HG03095 (cell line): ENCODE measurements around the gene NLRP7.
"Not testable (repeated sequence)": the region's sequence is repeated elsewhere in the genome, so short reads cannot be mapped to it uniquely, and the experiment has no call there.

Experiments used
- ATAC-seq: cut with Tn5 transposase; IDR thresholded peaks from one replicate; pipeline ENCODE4 v1.9.1; 2021; ENCODE audit warnings: moderate library complexity; ENCODE audit not compliant: unreplicated experiment

Gene NLRP7

GRCh38 chr19:54919646-54920563 is 27.4 kb downstream of the NLRP7 start:
- not testable (repeated sequence) for ATAC-seq

GRCh38 chr19:54918499-54918898 is 28.8 kb downstream of the NLRP7 start:
- no peak for ATAC-seq

- no peak for ATAC-seq
Measured at GRCh38 chr19:54916822-54917221, 30.5 kb downstream of the NLRP7 start.

GRCh38 chr19:54907899-54908298 is 39.4 kb downstream of the NLRP7 start:
- ATAC-seq: not testable (repeated sequence)

GRCh38 chr19:54906819-54907218 is 40.5 kb downstream of the NLRP7 start:
- ATAC-seq: no peak

GRCh38 chr19:54905803-54906511 is 41.4 kb downstream of the NLRP7 start, which contains the start of gene NCR1:
NCR1 (plus strand) TSS chr19:54906148; CDS start chr19:54906188, 40 bp downstream.
- no peak for ATAC-seq

- ATAC-seq: no peak
Measured at GRCh38 chr19:54905421-54905802, 41.9 kb downstream of the NLRP7 start.

- not testable (repeated sequence) for ATAC-seq
Measured at GRCh38 chr19:54904261-54904660, 43.1 kb downstream of the NLRP7 start.

- ATAC-seq: no peak
Measured at GRCh38 chr19:54903303-54903702, 44.0 kb downstream of the NLRP7 start.

GRCh38 chr19:54902061-54902460 is 45.3 kb downstream of the NLRP7 start:
- no peak for ATAC-seq

- ATAC-seq: not testable (repeated sequence)
Measured at GRCh38 chr19:54901153-54901552, 46.2 kb downstream of the NLRP7 start.

GRCh38 chr19:54899646-54900045 is 47.7 kb downstream of the NLRP7 start:
- ATAC-seq: not testable (repeated sequence)

- not testable (repeated sequence) for ATAC-seq
Measured at GRCh38 chr19:54898685-54899084, 48.6 kb downstream of the NLRP7 start.

- ATAC-seq: no peak
Measured at GRCh38 chr19:54896036-54896435, 51.3 kb downstream of the NLRP7 start.

- ATAC-seq: not testable (repeated sequence)
Measured at GRCh38 chr19:54894106-54894505, 53.2 kb downstream of the NLRP7 start.

- ATAC-seq: no peak
Measured at GRCh38 chr19:54893406-54893805, 53.9 kb downstream of the NLRP7 start.

GRCh38 chr19:54889566-54889965 is 57.8 kb downstream of the NLRP7 start:
- no peak for ATAC-seq

GRCh38 chr19:54888239-54888638 is 59.1 kb downstream of the NLRP7 start:
- no peak for ATAC-seq

- no peak for ATAC-seq
Measured at GRCh38 chr19:54883228-54883627, 64.1 kb downstream of the NLRP7 start.

GRCh38 chr19:54882758-54883157 is 64.6 kb downstream of the NLRP7 start:
- no peak for ATAC-seq

GRCh38 chr19:54881884-54882283 is 65.4 kb downstream of the NLRP7 start:
- ATAC-seq: no peak

- ATAC-seq: no peak
Measured at GRCh38 chr19:54877471-54877870, 69.9 kb downstream of the NLRP7 start.
